MM.1S (cell line): Measurements from ENCODE around the gene HOXB5.

ENCODE experiments used
- DNase-seq: peaks from one replicate; pipeline ENCODE4 v3.0.0-alpha.2; 2015
- H2AFZ ChIP-seq: fragments of 300-600 bp; sonication (generic); 2 replicates; pipeline ENCODE4 v1.6.0; 2016; ENCODE audit warnings: antibody characterized with exemption, low read length
- H3F3A ChIP-seq: fragments of 300-600 bp; sonication (generic); 2 replicates; pipeline ENCODE4 v1.6.1; 2016; ENCODE audit warnings: mild to moderate bottlenecking, antibody characterized with exemption, low read length, moderate library complexity, mixed read lengths; ENCODE audit not compliant: insufficient read depth
- H3K27ac ChIP-seq: fragments of 300-600 bp; sonication (generic); 2 replicates; pipeline ENCODE4 v1.5.1; 2016; ENCODE audit warnings: mild to moderate bottlenecking, low read length
- H3K27me3 ChIP-seq: fragments of 300-600 bp; sonication (generic); replicated peaks from 2 replicates; pipeline ENCODE4 v1.6.0; 2016; ENCODE audit warnings: low read length; ENCODE audit not compliant: insufficient read depth
- H3K36me3 ChIP-seq: fragments of 300-600 bp; sonication (generic); replicated peaks from 2 replicates; pipeline ENCODE4 v1.6.1; 2016; ENCODE audit warnings: mild to moderate bottlenecking, low read length, mixed read lengths; ENCODE audit not compliant: insufficient read depth
- H3K4me1 ChIP-seq: fragments of 300-600 bp; sonication (generic); 2 replicates; pipeline ENCODE4 v1.6.1; 2016; ENCODE audit warnings: low read length, mixed read lengths
- H3K4me2 ChIP-seq: fragments of 300-600 bp; sonication (generic); 2 replicates; pipeline ENCODE4 v1.6.0; 2016; ENCODE audit warnings: low read depth, low read length
- H3K4me3 ChIP-seq: fragments of 300-600 bp; sonication (generic); 2 replicates; pipeline ENCODE4 v1.5.1; 2016; ENCODE audit warnings: low read length, mixed read lengths
- H3K79me2 ChIP-seq: fragments of 300-600 bp; sonication (generic); 2 replicates; pipeline ENCODE4 v1.6.1; 2016; ENCODE audit warnings: mixed run types, low read length, mixed read lengths
- H3K9ac ChIP-seq: fragments of 300-600 bp; sonication (generic); 2 replicates; pipeline ENCODE4 v1.6.1; 2016; ENCODE audit warnings: low read length, mixed read lengths
- H3K9me2 ChIP-seq: fragments of 300-600 bp; sonication (generic); replicated peaks from 2 replicates; pipeline ENCODE4 v1.6.1; 2016; ENCODE audit warnings: mild to moderate bottlenecking, low read length, mixed read lengths; ENCODE audit not compliant: insufficient read depth
- H3K9me3 ChIP-seq: fragments of 300-600 bp; sonication (generic); replicated peaks from 2 replicates; pipeline ENCODE4 v1.6.1; 2016; ENCODE audit warnings: mild to moderate bottlenecking, low read length, mixed read lengths; ENCODE audit not compliant: insufficient read depth
- H4K20me1 ChIP-seq: fragments of 300-600 bp; sonication (generic); 2 replicates; pipeline ENCODE4 v1.6.1; 2016; ENCODE audit warnings: mild to moderate bottlenecking, low read length, moderate library complexity, mixed read lengths; ENCODE audit not compliant: insufficient read depth
- EZH2 ChIP-seq: fragments of 300-600 bp; sonication (generic); optimal IDR thresholded peaks from 2 replicates; pipeline ENCODE3; 2017; ENCODE audit warnings: low read depth, mild to moderate bottlenecking, antibody characterized with exemption, low read length, mixed read lengths
- EZH2phosphoT487 ChIP-seq: fragments of 300-600 bp; sonication (generic); IDR thresholded peaks from 2 replicates; pipeline ENCODE4 v1.6.1; 2018; ENCODE audit warnings: antibody characterized with exemption, low read length
- TF ChIP-seq, protein P1 (sequence below): fragments of 300-600 bp; sonication (generic); IDR thresholded peaks from 2 replicates; pipeline ENCODE4 v1.5.1; 2016; ENCODE audit warnings: antibody characterized with exemption, low read length, mixed read lengths

The HOXB5 gene

DNA sequence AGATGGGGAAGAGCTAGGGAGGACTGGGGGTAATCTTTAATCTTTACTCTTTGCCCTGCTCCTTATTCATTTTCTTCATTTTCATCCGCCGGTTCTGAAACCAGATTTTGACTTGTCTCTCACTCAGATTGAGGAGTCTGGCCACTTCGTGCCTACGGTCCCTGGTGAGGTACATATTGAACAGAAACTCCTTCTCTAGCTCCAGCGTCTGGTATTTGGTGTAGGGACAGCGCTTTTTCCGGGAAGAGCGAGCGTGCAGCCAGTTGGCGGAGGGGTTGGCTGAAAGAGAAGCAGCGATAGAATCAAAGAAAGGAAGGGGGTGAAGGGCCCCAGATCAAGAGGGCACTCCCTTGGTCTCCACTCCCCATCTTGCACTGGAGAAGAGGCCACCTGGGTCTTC, 29.3 kb upstream of the HOXB5 start:
- TF ChIP-seq, protein P1, sequence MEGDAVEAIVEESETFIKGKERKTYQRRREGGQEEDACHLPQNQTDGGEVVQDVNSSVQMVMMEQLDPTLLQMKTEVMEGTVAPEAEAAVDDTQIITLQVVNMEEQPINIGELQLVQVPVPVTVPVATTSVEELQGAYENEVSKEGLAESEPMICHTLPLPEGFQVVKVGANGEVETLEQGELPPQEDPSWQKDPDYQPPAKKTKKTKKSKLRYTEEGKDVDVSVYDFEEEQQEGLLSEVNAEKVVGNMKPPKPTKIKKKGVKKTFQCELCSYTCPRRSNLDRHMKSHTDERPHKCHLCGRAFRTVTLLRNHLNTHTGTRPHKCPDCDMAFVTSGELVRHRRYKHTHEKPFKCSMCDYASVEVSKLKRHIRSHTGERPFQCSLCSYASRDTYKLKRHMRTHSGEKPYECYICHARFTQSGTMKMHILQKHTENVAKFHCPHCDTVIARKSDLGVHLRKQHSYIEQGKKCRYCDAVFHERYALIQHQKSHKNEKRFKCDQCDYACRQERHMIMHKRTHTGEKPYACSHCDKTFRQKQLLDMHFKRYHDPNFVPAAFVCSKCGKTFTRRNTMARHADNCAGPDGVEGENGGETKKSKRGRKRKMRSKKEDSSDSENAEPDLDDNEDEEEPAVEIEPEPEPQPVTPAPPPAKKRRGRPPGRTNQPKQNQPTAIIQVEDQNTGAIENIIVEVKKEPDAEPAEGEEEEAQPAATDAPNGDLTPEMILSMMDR, result no peak
- TF ChIP-seq EZH2phosphoT487, result no peak
- TF ChIP-seq EZH2, result no peak
- no peak overlapping the region for H3K27ac ChIP-seq
- no peaks in the 10 kb centered on the region for H3K79me2 ChIP-seq
- DNase-seq, result no peak
- H3K4me3 ChIP-seq, result no peak overlapping the region
- H3K9ac ChIP-seq, result no peak overlapping the region
- no peaks in the 10 kb centered on the region for H3K9me3 ChIP-seq
- no peaks in the 10 kb centered on the region for H3K9me2 ChIP-seq
- no peak overlapping the region for H3K4me2 ChIP-seq
- no peak overlapping the region for H2AFZ ChIP-seq
- H4K20me1 ChIP-seq, result no peaks in the 10 kb centered on the region
- peaks cover 91% of the 10 kb centered on the region for H3K27me3 ChIP-seq
- H3K4me1 ChIP-seq, result no peaks in the 10 kb centered on the region
- no peaks in the 10 kb centered on the region for H3F3A ChIP-seq
- H3K36me3 ChIP-seq, result no peaks in the 10 kb centered on the region

DNA sequence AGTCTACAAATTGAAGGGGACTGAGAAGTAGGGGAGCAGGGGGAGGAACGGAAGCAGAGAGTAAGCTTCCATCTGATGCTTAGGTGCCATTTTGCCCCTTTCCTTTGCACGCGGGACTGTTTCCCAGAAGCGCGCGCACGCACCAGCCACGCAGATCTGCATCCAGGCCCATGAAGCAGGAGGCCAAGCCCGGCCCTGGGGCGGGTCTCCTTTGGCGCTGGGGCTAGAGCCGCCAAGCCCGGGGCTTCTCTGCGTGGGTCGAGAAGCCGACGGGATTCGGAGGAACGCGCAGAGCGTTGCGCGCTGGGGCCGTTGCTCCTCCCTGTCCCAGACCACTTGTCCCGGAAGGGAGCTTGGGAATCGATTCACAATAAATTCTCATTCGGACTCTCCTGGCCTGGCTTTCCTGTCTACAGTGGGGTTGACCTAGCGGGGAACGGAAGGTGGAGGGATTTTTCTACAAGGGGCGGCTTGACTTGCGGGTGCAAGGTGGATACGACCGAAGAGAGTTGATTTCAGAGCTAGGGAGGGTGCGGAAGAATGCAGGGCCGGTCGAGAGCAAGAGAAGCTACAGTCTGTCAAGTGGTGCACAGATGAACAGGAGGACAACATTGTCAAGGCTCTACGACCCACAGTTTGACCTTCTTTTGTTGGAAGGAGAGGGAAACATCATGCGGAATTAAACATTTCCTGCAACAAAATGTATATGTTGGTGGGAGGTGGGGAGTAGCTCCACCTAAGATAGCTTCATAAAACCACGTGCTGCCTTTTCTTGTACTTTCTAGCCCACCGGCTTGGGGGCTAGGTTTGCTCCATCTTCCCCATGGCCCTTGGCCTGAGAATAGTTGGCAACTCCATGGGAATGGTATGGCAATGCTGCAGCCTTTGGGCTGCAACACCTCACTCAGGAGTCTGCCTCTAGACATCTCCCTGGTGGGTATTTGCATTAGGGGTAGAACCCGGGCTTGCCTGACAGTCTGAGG, 28.1 kb upstream of the HOXB5 start:
- Histone ChIP-seq H3K9me3 (no peaks in the 10 kb centered on the region), H4K20me1 (no peaks in the 10 kb centered on the region), H3K4me3 (no peak overlapping the region), H2AFZ (no peak overlapping the region), H3K4me2 (no peak overlapping the region), H3K79me2 (no peaks in the 10 kb centered on the region), H3F3A (no peaks in the 10 kb centered on the region), H3K9ac (no peak overlapping the region), H3K36me3 (no peaks in the 10 kb centered on the region), H3K27ac (no peak overlapping the region), H3K9me2 (no peaks in the 10 kb centered on the region), H3K4me1 (no peaks in the 10 kb centered on the region), H3K27me3 (peaks cover 91% of the 10 kb centered on the region)
- TF ChIP-seq, protein P1, result no peak
- TF ChIP-seq EZH2, result no peak
- no peak for DNase-seq

DNA sequence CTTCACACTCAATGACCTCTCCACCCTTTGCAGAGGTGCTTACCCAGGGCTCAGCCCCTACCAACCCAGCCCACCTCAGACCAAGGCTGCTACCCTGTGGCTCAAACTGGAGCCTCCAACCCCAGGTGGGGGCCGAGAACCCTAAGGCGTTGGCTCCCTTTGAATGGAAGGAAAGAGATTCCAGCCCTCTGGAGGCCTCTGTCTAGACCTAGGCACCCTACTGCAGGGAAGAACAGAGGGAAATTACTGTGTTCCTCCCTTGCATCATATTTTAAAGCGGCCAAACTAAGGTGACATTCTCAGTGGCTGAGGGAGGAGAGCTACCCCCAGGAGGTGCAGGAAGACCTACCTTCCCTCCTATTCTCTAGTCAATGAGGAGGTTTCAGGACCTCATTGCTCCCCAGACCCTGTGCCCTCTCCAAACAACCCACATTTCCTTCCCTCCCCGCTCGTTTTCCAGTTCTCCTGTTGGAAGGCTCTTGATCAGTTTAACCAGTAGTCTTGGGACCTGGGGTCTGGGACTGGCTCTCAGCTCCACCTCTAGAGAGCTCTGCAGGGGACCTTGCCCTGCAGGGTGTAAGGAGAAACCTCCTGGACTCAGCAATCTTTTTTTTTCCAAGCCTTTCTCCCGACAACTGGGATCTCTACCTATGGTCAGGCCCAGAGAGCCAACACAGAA, 27.0 kb upstream of the HOXB5 start:
- Histone ChIP-seq H3K9ac (no peak overlapping the region), H4K20me1 (no peaks in the 10 kb centered on the region), H3F3A (no peaks in the 10 kb centered on the region), H3K27me3 (peaks cover 98% of the 10 kb centered on the region), H3K9me3 (no peaks in the 10 kb centered on the region), H2AFZ (no peak overlapping the region), H3K79me2 (no peaks in the 10 kb centered on the region), H3K36me3 (no peaks in the 10 kb centered on the region), H3K9me2 (no peaks in the 10 kb centered on the region), H3K27ac (no peak overlapping the region), H3K4me2 (no peak overlapping the region), H3K4me3 (no peak overlapping the region), H3K4me1 (no peaks in the 10 kb centered on the region)
- DNase-seq, result no peak
- TF ChIP-seq, protein P1, result no peak
- TF ChIP-seq EZH2phosphoT487, result no peak
- no peak for TF ChIP-seq EZH2
